MM.1S (cell line): Measurements from ENCODE around the gene SLAIN1.
"Not testable (repeated sequence)": the region's sequence is repeated elsewhere in the genome, so short reads cannot be mapped to it uniquely, and the experiment has no call there.

ENCODE experiments used
- DNase-seq: peaks from one replicate; pipeline ENCODE4 v3.0.0-alpha.2; 2015
- H2AFZ ChIP-seq: fragments of 300-600 bp; sonication (generic); 2 replicates; pipeline ENCODE4 v1.6.0; 2016; ENCODE audit warnings: antibody characterized with exemption, low read length
- H3F3A ChIP-seq: fragments of 300-600 bp; sonication (generic); 2 replicates; pipeline ENCODE4 v1.6.1; 2016; ENCODE audit warnings: mild to moderate bottlenecking, antibody characterized with exemption, low read length, moderate library complexity, mixed read lengths; ENCODE audit not compliant: insufficient read depth
- H3K27ac ChIP-seq: fragments of 300-600 bp; sonication (generic); 2 replicates; pipeline ENCODE4 v1.5.1; 2016; ENCODE audit warnings: mild to moderate bottlenecking, low read length
- H3K27me3 ChIP-seq: fragments of 300-600 bp; sonication (generic); replicated peaks from 2 replicates; pipeline ENCODE4 v1.6.0; 2016; ENCODE audit warnings: low read length; ENCODE audit not compliant: insufficient read depth
- H3K36me3 ChIP-seq: fragments of 300-600 bp; sonication (generic); replicated peaks from 2 replicates; pipeline ENCODE4 v1.6.1; 2016; ENCODE audit warnings: mild to moderate bottlenecking, low read length, mixed read lengths; ENCODE audit not compliant: insufficient read depth
- H3K4me1 ChIP-seq: fragments of 300-600 bp; sonication (generic); 2 replicates; pipeline ENCODE4 v1.6.1; 2016; ENCODE audit warnings: low read length, mixed read lengths
- H3K4me2 ChIP-seq: fragments of 300-600 bp; sonication (generic); 2 replicates; pipeline ENCODE4 v1.6.0; 2016; ENCODE audit warnings: low read depth, low read length
- H3K4me3 ChIP-seq: fragments of 300-600 bp; sonication (generic); 2 replicates; pipeline ENCODE4 v1.5.1; 2016; ENCODE audit warnings: low read length, mixed read lengths
- H3K79me2 ChIP-seq: fragments of 300-600 bp; sonication (generic); 2 replicates; pipeline ENCODE4 v1.6.1; 2016; ENCODE audit warnings: mixed run types, low read length, mixed read lengths
- H3K9ac ChIP-seq: fragments of 300-600 bp; sonication (generic); 2 replicates; pipeline ENCODE4 v1.6.1; 2016; ENCODE audit warnings: low read length, mixed read lengths
- H3K9me2 ChIP-seq: fragments of 300-600 bp; sonication (generic); replicated peaks from 2 replicates; pipeline ENCODE4 v1.6.1; 2016; ENCODE audit warnings: mild to moderate bottlenecking, low read length, mixed read lengths; ENCODE audit not compliant: insufficient read depth
- H3K9me3 ChIP-seq: fragments of 300-600 bp; sonication (generic); replicated peaks from 2 replicates; pipeline ENCODE4 v1.6.1; 2016; ENCODE audit warnings: mild to moderate bottlenecking, low read length, mixed read lengths; ENCODE audit not compliant: insufficient read depth
- H4K20me1 ChIP-seq: fragments of 300-600 bp; sonication (generic); 2 replicates; pipeline ENCODE4 v1.6.1; 2016; ENCODE audit warnings: mild to moderate bottlenecking, low read length, moderate library complexity, mixed read lengths; ENCODE audit not compliant: insufficient read depth
- CTCF ChIP-seq: fragments of 300-600 bp; sonication (generic); IDR thresholded peaks from 2 replicates; pipeline ENCODE4 v1.5.1; 2016; ENCODE audit warnings: antibody characterized with exemption, low read length, mixed read lengths
- EZH2 ChIP-seq: fragments of 300-600 bp; sonication (generic); optimal IDR thresholded peaks from 2 replicates; pipeline ENCODE3; 2017; ENCODE audit warnings: low read depth, mild to moderate bottlenecking, antibody characterized with exemption, low read length, mixed read lengths
- EZH2phosphoT487 ChIP-seq: fragments of 300-600 bp; sonication (generic); IDR thresholded peaks from 2 replicates; pipeline ENCODE4 v1.6.1; 2018; ENCODE audit warnings: antibody characterized with exemption, low read length

SLAIN1 gene

GRCh38 chr13:77660841-77661250 lies 36.6 kb upstream of the SLAIN1 start:
- Histone ChIP-seq H3K9ac (no peak overlapping the region), H3K9me2 (no peaks in the 10 kb centered on the region), H3K27ac (no peak overlapping the region), H4K20me1 (no peaks in the 10 kb centered on the region), H3K79me2 (no peaks in the 10 kb centered on the region), H3K4me2 (no peak overlapping the region), H3K27me3 (no peaks in the 10 kb centered on the region), H3K4me3 (no peak overlapping the region), H3K9me3 (no peaks in the 10 kb centered on the region), H3F3A (no peaks in the 10 kb centered on the region), H3K36me3 (no peaks in the 10 kb centered on the region), H3K4me1 (no peaks in the 10 kb centered on the region), H2AFZ (no peak overlapping the region)
- no peak for DNase-seq
- TF ChIP-seq EZH2 (no peak), EZH2phosphoT487 (no peak), CTCF (no peak)

DNA sequence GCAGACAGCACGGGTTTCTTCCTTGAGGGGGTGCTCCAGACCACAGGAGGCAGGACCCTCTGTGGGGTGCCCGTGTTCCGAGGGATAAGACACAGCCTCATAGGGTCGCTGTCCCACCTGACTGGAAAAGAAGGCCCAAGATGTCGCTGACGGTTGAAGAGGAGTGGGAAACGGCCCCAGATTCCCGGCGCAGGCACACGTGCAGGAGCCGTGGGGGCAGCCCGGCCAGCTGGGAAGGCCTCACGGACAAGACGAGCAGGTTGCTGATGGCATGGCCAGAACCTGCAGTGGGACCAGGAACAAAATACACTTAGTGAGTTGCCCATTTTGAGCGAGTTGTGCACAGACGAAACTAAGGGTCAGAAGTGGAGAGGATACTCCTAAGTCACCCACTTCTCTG lies 35.2 kb upstream of the SLAIN1 start:
- not testable (repeated sequence) for H3K4me1 ChIP-seq, H3K9me3 ChIP-seq, H3K4me3 ChIP-seq, H3K79me2 ChIP-seq, H3K9ac ChIP-seq, H3K9me2 ChIP-seq, H3K36me3 ChIP-seq, H3K27me3 ChIP-seq, H2AFZ ChIP-seq, H3F3A ChIP-seq, H4K20me1 ChIP-seq, DNase-seq, H3K27ac ChIP-seq, H3K4me2 ChIP-seq

DNA sequence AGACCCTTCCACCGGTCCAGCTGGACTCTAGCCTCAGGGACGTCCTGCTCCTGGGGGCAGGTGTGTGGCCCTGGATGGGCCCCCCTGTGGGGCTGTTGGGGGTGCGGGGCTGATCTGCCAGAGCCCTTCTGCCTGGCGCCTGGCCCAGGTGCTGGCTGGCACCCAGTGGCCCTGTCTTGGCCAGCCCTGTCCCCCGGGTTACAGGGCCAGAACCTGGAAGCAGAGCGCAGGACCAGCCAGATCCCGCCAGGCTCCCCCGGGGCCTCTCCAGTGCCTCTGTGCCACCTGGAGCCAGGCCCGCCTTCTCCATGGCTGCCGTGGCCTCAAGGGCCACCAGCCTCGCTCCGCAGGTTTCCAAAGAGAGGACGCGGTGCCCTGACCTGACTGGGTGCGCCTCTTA lies 34.7 kb upstream of the SLAIN1 start:
- DNase-seq, H3K9me3 ChIP-seq, H3K9me2 ChIP-seq, H3K27me3 ChIP-seq, H3K4me2 ChIP-seq, H3K4me3 ChIP-seq, H2AFZ ChIP-seq, H3K4me1 ChIP-seq, H3K36me3 ChIP-seq, H4K20me1 ChIP-seq, H3F3A ChIP-seq, H3K9ac ChIP-seq, H3K79me2 ChIP-seq, H3K27ac ChIP-seq: not testable (repeated sequence)

DNA sequence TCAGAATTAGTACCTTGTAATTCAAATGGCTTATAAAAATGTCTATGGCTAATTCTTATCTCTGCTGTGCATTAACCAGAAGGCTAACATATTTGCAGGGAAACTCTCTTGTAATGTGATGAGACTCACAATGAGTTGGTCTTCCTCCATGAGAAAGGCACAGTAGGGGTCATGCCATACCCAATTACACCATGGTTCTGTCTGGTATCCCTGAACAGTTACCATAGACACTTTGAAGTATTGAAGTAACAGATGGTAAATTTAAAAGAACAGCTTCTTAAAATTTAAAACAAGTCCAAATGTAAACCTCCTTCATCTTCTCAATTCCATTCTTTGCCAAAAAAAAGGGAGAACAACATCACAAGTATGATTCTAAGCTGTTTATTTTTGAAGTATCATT lies 22.6 kb upstream of the SLAIN1 start:
- Histone ChIP-seq H3K36me3 (no peaks in the 10 kb centered on the region), H3K27me3 (no peaks in the 10 kb centered on the region), H3K4me2 (no peak overlapping the region), H3K27ac (no peak overlapping the region), H3K9ac (no peak overlapping the region), H4K20me1 (no peaks in the 10 kb centered on the region), H3K79me2 (no peaks in the 10 kb centered on the region), H2AFZ (no peak overlapping the region), H3K4me1 (no peaks in the 10 kb centered on the region), H3F3A (no peaks in the 10 kb centered on the region), H3K4me3 (no peak overlapping the region), H3K9me3 (no peaks in the 10 kb centered on the region), H3K9me2 (no peaks in the 10 kb centered on the region)
- DNase-seq = no peak
- TF ChIP-seq CTCF (no peak), EZH2phosphoT487 (no peak), EZH2 (no peak)
